HG03575 (cell line): Measurements from ENCODE around the gene EFCC1.

Experiments used
- ATAC-seq: cut with Tn5 transposase; IDR thresholded peaks from one replicate; pipeline ENCODE4 v1.9.1; 2021; ENCODE audit not compliant: unreplicated experiment, insufficient number of reproducible peaks, low FRiP score; ENCODE audit errors: extremely low read depth

Gene EFCC1

GRCh38 chr3:128993461-128994172, 7.5 kb upstream of the EFCC1 start, which contains the start of gene CFAP92:
Gene CFAP92, minus strand, starts transcription at chr3:128994076. Its CDS starts 772 bp downstream, at chr3:128993304.
- no peak for ATAC-seq

- no peak for ATAC-seq
Observed at GRCh38 chr3:128994173-128994512, 7.0 kb upstream of the EFCC1 start.

GRCh38 chr3:128994581-128995546, 6.2 kb upstream of the EFCC1 start:
- ATAC-seq = no peak

- no peak for ATAC-seq
Observed at GRCh38 chr3:128995737-128996136, 5.4 kb upstream of the EFCC1 start.

GRCh38 chr3:128996200-128996599, 4.9 kb upstream of the EFCC1 start:
- no peak for ATAC-seq

GRCh38 chr3:128996726-128997125, 4.4 kb upstream of the EFCC1 start:
- ATAC-seq = no peak

GRCh38 chr3:128997486-128998133, 3.5 kb upstream of the EFCC1 start:
- ATAC-seq = no peak

GRCh38 chr3:128998561-128998960, 2.5 kb upstream of the EFCC1 start:
- ATAC-seq = no peak

- ATAC-seq = no peak
Observed at GRCh38 chr3:128999102-128999501, 2.0 kb upstream of the EFCC1 start.

- no peak for ATAC-seq
Observed at GRCh38 chr3:129000742-129001100, 383 bp upstream of the EFCC1 start.

- ATAC-seq = no peak
Observed at GRCh38 chr3:129001806-129002572, 885 bp downstream of the EFCC1 start.

GRCh38 chr3:129002573-129003569, 1.8 kb downstream of the EFCC1 start:
- ATAC-seq = no peak

- ATAC-seq = no peak
Observed at GRCh38 chr3:129003578-129004112, 2.5 kb downstream of the EFCC1 start.

- no peak for ATAC-seq
Observed at GRCh38 chr3:129004639-129005295, 3.7 kb downstream of the EFCC1 start.

GRCh38 chr3:129005526-129006303, 4.6 kb downstream of the EFCC1 start:
- ATAC-seq = no peak

- no peak for ATAC-seq
Observed at GRCh38 chr3:129006864-129007263, 5.8 kb downstream of the EFCC1 start.
